Testis (tissue), 2 donors: ENCODE results near the gene CSRP1.

Experiments used
- POLR2A ChIP-seq: fragments of 450-650 bp; IDR thresholded peaks from one replicate; pipeline ENCODE4 v1.6.1; 2017; ENCODE audit warnings: antibody characterized with exemption, mild to moderate bottlenecking, moderate library complexity
- TF ChIP-seq, protein P1 (sequence below), 3 experiments: fragments of 450-650 bp in 2 of 3; fragments of 200-600 bp in 1 of 3; sonication (generic) in 1 of 3; IDR thresholded peaks; one replicate each; pipeline ENCODE4 v1.5.1; 2016 to 2019; ENCODE audit warnings: antibody characterized with exemption in 3 of 3, mild to moderate bottlenecking in 2 of 3, moderate library complexity in 1 of 3

- TF ChIP-seq, protein P1, sequence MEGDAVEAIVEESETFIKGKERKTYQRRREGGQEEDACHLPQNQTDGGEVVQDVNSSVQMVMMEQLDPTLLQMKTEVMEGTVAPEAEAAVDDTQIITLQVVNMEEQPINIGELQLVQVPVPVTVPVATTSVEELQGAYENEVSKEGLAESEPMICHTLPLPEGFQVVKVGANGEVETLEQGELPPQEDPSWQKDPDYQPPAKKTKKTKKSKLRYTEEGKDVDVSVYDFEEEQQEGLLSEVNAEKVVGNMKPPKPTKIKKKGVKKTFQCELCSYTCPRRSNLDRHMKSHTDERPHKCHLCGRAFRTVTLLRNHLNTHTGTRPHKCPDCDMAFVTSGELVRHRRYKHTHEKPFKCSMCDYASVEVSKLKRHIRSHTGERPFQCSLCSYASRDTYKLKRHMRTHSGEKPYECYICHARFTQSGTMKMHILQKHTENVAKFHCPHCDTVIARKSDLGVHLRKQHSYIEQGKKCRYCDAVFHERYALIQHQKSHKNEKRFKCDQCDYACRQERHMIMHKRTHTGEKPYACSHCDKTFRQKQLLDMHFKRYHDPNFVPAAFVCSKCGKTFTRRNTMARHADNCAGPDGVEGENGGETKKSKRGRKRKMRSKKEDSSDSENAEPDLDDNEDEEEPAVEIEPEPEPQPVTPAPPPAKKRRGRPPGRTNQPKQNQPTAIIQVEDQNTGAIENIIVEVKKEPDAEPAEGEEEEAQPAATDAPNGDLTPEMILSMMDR (IDR thresholded peaks at IDR 0.05), result no peak
- TF ChIP-seq POLR2A, result no peak
Observed at GRCh38 chr1:201455098-201455497, 51.8 kb downstream of the CSRP1 start.
